ENCODE results near the gene FREM1. TPM values are rescaled to one million over a fixed set of nuclear protein-coding genes. Genes with fewer than 3 reads are reported as not detected.

The FREM1 gene
- total and polyA plus RNA-seq, 12 donors = 2.8 to 24.1 (median 7.1) TPM

GRCh38 chr9:14909601-14909960, 647 bp downstream of the FREM1 start:
- intact Hi-C loops (cut with DNase I) = no loop called here
- Histone ChIP-seq H3K4me3 (peak overlapping the region in 1 of 4 donors; percentile 41), H3K9me3 (replicated peaks in 1 of 3) (no peaks in the 10 kb centered on the region), H3K27me3 (no peaks in the 10 kb centered on the region), H3K36me3 (replicated peaks in 1 of 2) (no peaks in the 10 kb centered on the region), H3K4me1 (replicated peaks in 1 of 2) (no peaks in the 10 kb centered on the region), H3K27ac (peak overlapping the region in 1 of 5 donors; percentile 18)
- TF ChIP-seq CTCF (IDR thresholded peaks at IDR 0.05) (no peak), POLR2A (IDR thresholded peaks at IDR 0.05) (no peak)
- 44 to 64% (median 59%) methylated on average over 2 of the region's 2 CpGs for WGBS, 4 donors
- no peak for DNase-seq

- DNase-seq = no peak
- TF ChIP-seq CTCF (IDR thresholded peaks at IDR 0.05) (no peak), POLR2A (IDR thresholded peaks at IDR 0.05) (no peak)
- peak overlapping the region in 1 of 5 donors; percentile 18 for H3K27ac ChIP-seq
- no peaks in the 10 kb centered on the region for H3K36me3 ChIP-seq (replicated peaks in 1 of 2)
- H3K4me1 ChIP-seq (replicated peaks in 1 of 2) = no peaks in the 10 kb centered on the region
- H3K4me3 ChIP-seq = peak overlapping the region in 1 of 4 donors; percentile 41
- no peaks in the 10 kb centered on the region for H3K9me3 ChIP-seq (replicated peaks in 1 of 3)
- intact Hi-C loops (cut with DNase I) = no loop called here
- H3K27me3 ChIP-seq = no peaks in the 10 kb centered on the region
Measured at GRCh38 chr9:14909181-14909580, 1.0 kb downstream of the FREM1 start.

- Histone ChIP-seq H3K4me1 (replicated peaks in 1 of 2) (no peaks in the 10 kb centered on the region), H3K4me3 (peak overlapping the region in 1 of 4 donors; percentile 41), H3K36me3 (replicated peaks in 1 of 2) (no peaks in the 10 kb centered on the region), H3K9me3 (replicated peaks in 1 of 3) (no peaks in the 10 kb centered on the region), H3K27ac (peak overlapping the region in 2 of 5 donors; percentile 4 to 18), H3K27me3 (no peaks in the 10 kb centered on the region)
- 48 to 68% (median 62%) methylated on average over 5 of the region's 5 CpGs for WGBS, 4 donors
- TF ChIP-seq CTCF (IDR thresholded peaks at IDR 0.05) (no peak), POLR2A (IDR thresholded peaks at IDR 0.05) (no peak)
- DNase-seq = no peak
- intact Hi-C loops (cut with DNase I) = no loop called here
Measured at GRCh38 chr9:14908295-14909180, 1.7 kb downstream of the FREM1 start.

- Histone ChIP-seq H3K9me3 (replicated peaks in 1 of 3) (no peaks in the 10 kb centered on the region), H3K4me3 (peak overlapping the region in 1 of 4 donors; percentile 7), H3K36me3 (replicated peaks in 1 of 2) (no peaks in the 10 kb centered on the region), H3K4me1 (replicated peaks in 1 of 2) (no peaks in the 10 kb centered on the region), H3K27me3 (no peaks in the 10 kb centered on the region), H3K27ac (peak overlapping the region in 1 of 5 donors; percentile 21)
- WGBS, 4 donors = 68 to 90% (median 74%) methylated on average over 1 of the region's 1 CpG
- no peak for DNase-seq
- no peak for TF ChIP-seq CTCF (IDR thresholded peaks at IDR 0.05)
- TF ChIP-seq POLR2A (IDR thresholded peaks at IDR 0.05) = no peak
- intact Hi-C loops (cut with DNase I) = no loop called here
Measured at GRCh38 chr9:14907696-14908095, 2.5 kb downstream of the FREM1 start.

Measured in adrenal gland (tissue), 12 donors.